Esophagus squamous epithelium (tissue), 4 donors: ENCODE results near the gene DOK6.

ENCODE experiments used
- CTCF ChIP-seq, 6 experiments: fragments of 450-650 bp in 4 of 6; fragments of 200-600 bp in 2 of 6; sonication (generic) in 2 of 6; IDR thresholded peaks; one replicate each; pipeline ENCODE4 v1.5.1; 2016 to 2019; ENCODE audit warnings: antibody characterized with exemption in 6 of 6, mild to moderate bottlenecking in 4 of 6, moderate library complexity in 4 of 6
- POLR2A ChIP-seq, 4 donors: fragments of 450-650 bp; IDR thresholded peaks; one replicate each; pipeline ENCODE4 v1.6.1; 2017; ENCODE audit warnings: antibody characterized with exemption in 4 of 4, mild to moderate bottlenecking in 4 of 4, moderate library complexity in 3 of 4

GRCh38 chr18:69840445-69840844 lies 439.8 kb downstream of the DOK6 start:
- TF ChIP-seq CTCF (IDR thresholded peaks at IDR 0.05) (no peak), POLR2A (IDR thresholded peaks at IDR 0.05) (no peak)
